ENCODE data around the gene FCRLA.

The FCRLA gene

GRCh38 chr1:161733526-161733925 is 26.5 kb downstream of the FCRLA start:
- no peak for DNase-seq

- DNase-seq, result no peak
Observed at GRCh38 chr1:161735837-161736236, 28.8 kb downstream of the FCRLA start.

GRCh38 chr1:161736335-161736969 is 29.4 kb downstream of the FCRLA start:
- DNase-seq, result no peak

- DNase-seq, result no peak
Observed at GRCh38 chr1:161737625-161738024, 30.6 kb downstream of the FCRLA start.

- peak in 4 of 6 experiments; percentile 3 to 51 (median 38) for DNase-seq
Observed at GRCh38 chr1:161738627-161739287, 31.7 kb downstream of the FCRLA start.

- DNase-seq, result no peak
Observed at GRCh38 chr1:161739865-161740566, 33.0 kb downstream of the FCRLA start.

- DNase-seq, result no peak
Observed at GRCh38 chr1:161740921-161741320, 33.9 kb downstream of the FCRLA start.

GRCh38 chr1:161743231-161743630 is 36.2 kb downstream of the FCRLA start:
- DNase-seq, result no peak

GRCh38 chr1:161747801-161748200 is 40.8 kb downstream of the FCRLA start:
- DNase-seq, result no peak

- DNase-seq, result peak; percentile 69 to 84 (median 74)
Observed at GRCh38 chr1:161749509-161750407, 42.7 kb downstream of the FCRLA start, which contains the start of gene DUSP12. TSS of gene DUSP12 (plus strand) at chr1:161749786. CDS start at chr1:161749802, 16 bp downstream.

- DNase-seq, result peak in 5 of 6 experiments; percentile 12 to 58 (median 31)
Observed at GRCh38 chr1:161763522-161764098, 56.6 kb downstream of the FCRLA start.

All from stimulated activated naive CD4-positive, alpha-beta T cell (primary cell).